ENCODE results near the gene EXOSC7.

GRCh38 chr3:45024542-45025255 is 48.7 kb downstream of the EXOSC7 start:
- TF ChIP-seq, protein P1, sequence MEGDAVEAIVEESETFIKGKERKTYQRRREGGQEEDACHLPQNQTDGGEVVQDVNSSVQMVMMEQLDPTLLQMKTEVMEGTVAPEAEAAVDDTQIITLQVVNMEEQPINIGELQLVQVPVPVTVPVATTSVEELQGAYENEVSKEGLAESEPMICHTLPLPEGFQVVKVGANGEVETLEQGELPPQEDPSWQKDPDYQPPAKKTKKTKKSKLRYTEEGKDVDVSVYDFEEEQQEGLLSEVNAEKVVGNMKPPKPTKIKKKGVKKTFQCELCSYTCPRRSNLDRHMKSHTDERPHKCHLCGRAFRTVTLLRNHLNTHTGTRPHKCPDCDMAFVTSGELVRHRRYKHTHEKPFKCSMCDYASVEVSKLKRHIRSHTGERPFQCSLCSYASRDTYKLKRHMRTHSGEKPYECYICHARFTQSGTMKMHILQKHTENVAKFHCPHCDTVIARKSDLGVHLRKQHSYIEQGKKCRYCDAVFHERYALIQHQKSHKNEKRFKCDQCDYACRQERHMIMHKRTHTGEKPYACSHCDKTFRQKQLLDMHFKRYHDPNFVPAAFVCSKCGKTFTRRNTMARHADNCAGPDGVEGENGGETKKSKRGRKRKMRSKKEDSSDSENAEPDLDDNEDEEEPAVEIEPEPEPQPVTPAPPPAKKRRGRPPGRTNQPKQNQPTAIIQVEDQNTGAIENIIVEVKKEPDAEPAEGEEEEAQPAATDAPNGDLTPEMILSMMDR (IDR thresholded peaks at IDR 0.05 in 2 of 3, conservative IDR thresholded peaks at IDR 0.05 in 1 of 3; ENCODE audit: insufficient read depth in 2 of 3, low read depth in 1 of 3, low read length in 3 of 3): no peak
- TF ChIP-seq FOXP1 (CRISPR knock-in tag; IDR thresholded peaks at IDR 0.05): no peak
- TF ChIP-seq, protein P2, sequence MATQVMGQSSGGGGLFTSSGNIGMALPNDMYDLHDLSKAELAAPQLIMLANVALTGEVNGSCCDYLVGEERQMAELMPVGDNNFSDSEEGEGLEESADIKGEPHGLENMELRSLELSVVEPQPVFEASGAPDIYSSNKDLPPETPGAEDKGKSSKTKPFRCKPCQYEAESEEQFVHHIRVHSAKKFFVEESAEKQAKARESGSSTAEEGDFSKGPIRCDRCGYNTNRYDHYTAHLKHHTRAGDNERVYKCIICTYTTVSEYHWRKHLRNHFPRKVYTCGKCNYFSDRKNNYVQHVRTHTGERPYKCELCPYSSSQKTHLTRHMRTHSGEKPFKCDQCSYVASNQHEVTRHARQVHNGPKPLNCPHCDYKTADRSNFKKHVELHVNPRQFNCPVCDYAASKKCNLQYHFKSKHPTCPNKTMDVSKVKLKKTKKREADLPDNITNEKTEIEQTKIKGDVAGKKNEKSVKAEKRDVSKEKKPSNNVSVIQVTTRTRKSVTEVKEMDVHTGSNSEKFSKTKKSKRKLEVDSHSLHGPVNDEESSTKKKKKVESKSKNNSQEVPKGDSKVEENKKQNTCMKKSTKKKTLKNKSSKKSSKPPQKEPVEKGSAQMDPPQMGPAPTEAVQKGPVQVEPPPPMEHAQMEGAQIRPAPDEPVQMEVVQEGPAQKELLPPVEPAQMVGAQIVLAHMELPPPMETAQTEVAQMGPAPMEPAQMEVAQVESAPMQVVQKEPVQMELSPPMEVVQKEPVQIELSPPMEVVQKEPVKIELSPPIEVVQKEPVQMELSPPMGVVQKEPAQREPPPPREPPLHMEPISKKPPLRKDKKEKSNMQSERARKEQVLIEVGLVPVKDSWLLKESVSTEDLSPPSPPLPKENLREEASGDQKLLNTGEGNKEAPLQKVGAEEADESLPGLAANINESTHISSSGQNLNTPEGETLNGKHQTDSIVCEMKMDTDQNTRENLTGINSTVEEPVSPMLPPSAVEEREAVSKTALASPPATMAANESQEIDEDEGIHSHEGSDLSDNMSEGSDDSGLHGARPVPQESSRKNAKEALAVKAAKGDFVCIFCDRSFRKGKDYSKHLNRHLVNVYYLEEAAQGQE (IDR thresholded peaks at IDR 0.05; ENCODE audit: borderline replicate concordance): no peak
- TF ChIP-seq, protein P2 (CRISPR knock-in tag; IDR thresholded peaks at IDR 0.05; ENCODE audit: low read depth): no peak
- no peak for TF ChIP-seq CHD4 (IDR thresholded peaks at IDR 0.05; ENCODE audit: insufficient read depth, insufficient replicate concordance, low read depth, low read length, poor library complexity, severe bottlenecking)
- TF ChIP-seq ZKSCAN3 (CRISPR knock-in tag; IDR thresholded peaks at IDR 0.05): no peak
- TF ChIP-seq, protein P3, sequence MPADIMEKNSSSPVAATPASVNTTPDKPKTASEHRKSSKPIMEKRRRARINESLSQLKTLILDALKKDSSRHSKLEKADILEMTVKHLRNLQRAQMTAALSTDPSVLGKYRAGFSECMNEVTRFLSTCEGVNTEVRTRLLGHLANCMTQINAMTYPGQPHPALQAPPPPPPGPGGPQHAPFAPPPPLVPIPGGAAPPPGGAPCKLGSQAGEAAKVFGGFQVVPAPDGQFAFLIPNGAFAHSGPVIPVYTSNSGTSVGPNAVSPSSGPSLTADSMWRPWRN (IDR thresholded peaks at IDR 0.05; ENCODE audit: low read depth): no peak
- TF ChIP-seq, protein P4, sequence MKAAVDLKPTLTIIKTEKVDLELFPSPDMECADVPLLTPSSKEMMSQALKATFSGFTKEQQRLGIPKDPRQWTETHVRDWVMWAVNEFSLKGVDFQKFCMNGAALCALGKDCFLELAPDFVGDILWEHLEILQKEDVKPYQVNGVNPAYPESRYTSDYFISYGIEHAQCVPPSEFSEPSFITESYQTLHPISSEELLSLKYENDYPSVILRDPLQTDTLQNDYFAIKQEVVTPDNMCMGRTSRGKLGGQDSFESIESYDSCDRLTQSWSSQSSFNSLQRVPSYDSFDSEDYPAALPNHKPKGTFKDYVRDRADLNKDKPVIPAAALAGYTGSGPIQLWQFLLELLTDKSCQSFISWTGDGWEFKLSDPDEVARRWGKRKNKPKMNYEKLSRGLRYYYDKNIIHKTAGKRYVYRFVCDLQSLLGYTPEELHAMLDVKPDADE (conservative IDR thresholded peaks at IDR 0.05; ENCODE audit: control insufficient read depth, low read depth, low read length): no peak
- no peak for TF ChIP-seq TCF7 (IDR thresholded peaks at IDR 0.05; ENCODE audit: borderline replicate concordance)
- no peak for TF ChIP-seq ZNF639 (CRISPR knock-in tag; conservative IDR thresholded peaks at IDR 0.05 in 1 of 2, IDR thresholded peaks at IDR 0.05 in 1 of 2)
- TF ChIP-seq DNMT1 (IDR thresholded peaks at IDR 0.05): no peak
- TF ChIP-seq ZNF354B (CRISPR knock-in tag; IDR thresholded peaks at IDR 0.05): no peak
- TF ChIP-seq POLR2H (tag; IDR thresholded peaks at IDR 0.05; ENCODE audit: low read depth): no peak
- no peak for TF ChIP-seq CCNT2 (IDR thresholded peaks at IDR 0.05; ENCODE audit: borderline replicate concordance, extremely low read depth, insufficient read length, low read depth, low read length)
- no peak for TF ChIP-seq SMC3 (conservative IDR thresholded peaks at IDR 0.05; ENCODE audit: insufficient read depth, low read depth, low read length)

All from K562 (cell line).